ENCODE results near the gene MAN2B1. TPM values are rescaled to one million over a fixed set of nuclear protein-coding genes. Genes with fewer than 3 reads are reported as not detected.
"Not testable (repeated sequence)": the region's sequence is repeated elsewhere in the genome, so short reads cannot be mapped to it uniquely, and the experiment has no call there.

Gene MAN2B1
- total RNA-seq, 1 experiment from 2014 or later = 38.7 TPM

GRCh38 chr19:12639901-12640613 lies 26.5 kb downstream of the MAN2B1 start:
- peaks cover 3% of the 10 kb centered on the region for H3K9me3 ChIP-seq (replicated peaks)
- H3K36me3 ChIP-seq = no peaks in the 10 kb centered on the region
- no peak overlapping the region for H3K27ac ChIP-seq
- H3K4me3 ChIP-seq = no peak overlapping the region
- peak; percentile 37 to 63 for DNase-seq (ENCODE audit: low read depth in 1 of 2, low spot score in 2 of 2)
- no peaks in the 10 kb centered on the region for H3K27me3 ChIP-seq (replicated peaks)
- H3K4me1 ChIP-seq (replicated peaks) = peaks cover 7% of the 10 kb centered on the region; the same call in 1 of the 2 replicates

GRCh38 chr19:12638611-12639182 lies 27.8 kb downstream of the MAN2B1 start:
- no peak overlapping the region for H3K4me3 ChIP-seq
- peaks cover 7% of the 10 kb centered on the region; the same call in 1 of the 2 replicates for H3K4me1 ChIP-seq (replicated peaks)
- H3K36me3 ChIP-seq = no peaks in the 10 kb centered on the region
- H3K27me3 ChIP-seq (replicated peaks) = no peaks in the 10 kb centered on the region
- DNase-seq (ENCODE audit: low read depth in 1 of 2, low spot score in 2 of 2) = no peak
- peaks cover 3% of the 10 kb centered on the region for H3K9me3 ChIP-seq (replicated peaks)
- no peak overlapping the region for H3K27ac ChIP-seq

GRCh38 chr19:12636631-12637030 lies 29.9 kb downstream of the MAN2B1 start:
- Histone ChIP-seq H3K27me3 (replicated peaks) (no peaks in the 10 kb centered on the region), H3K4me3 (no peak overlapping the region), H3K36me3 (peaks cover 8% of the 10 kb centered on the region; the same call in 1 of the 2 replicates), H3K27ac (no peak overlapping the region), H3K9me3 (replicated peaks) (peaks cover 6% of the 10 kb centered on the region; the same call in 1 of the 2 replicates), H3K4me1 (replicated peaks) (peaks cover 7% of the 10 kb centered on the region; the same call in 1 of the 2 replicates)
- DNase-seq (ENCODE audit: low read depth in 1 of 2, low spot score in 2 of 2) = no peak

- DNase-seq (ENCODE audit: low read depth in 1 of 2, low spot score in 2 of 2) = no peak
- H3K27ac ChIP-seq = no peak overlapping the region
- no peak overlapping the region for H3K4me3 ChIP-seq
- peaks cover 39% of the 10 kb centered on the region for H3K9me3 ChIP-seq (replicated peaks)
- peaks cover 82% of the 10 kb centered on the region for H3K36me3 ChIP-seq
- no peaks in the 10 kb centered on the region for H3K27me3 ChIP-seq (replicated peaks)
- H3K4me1 ChIP-seq (replicated peaks) = no peaks in the 10 kb centered on the region
Observed at GRCh38 chr19:12629215-12629614, 37.3 kb downstream of the MAN2B1 start.

- no peak overlapping the region for H3K27ac ChIP-seq
- no peaks in the 10 kb centered on the region for H3K27me3 ChIP-seq (replicated peaks)
- H3K4me3 ChIP-seq = no peak overlapping the region
- no peak for DNase-seq (ENCODE audit: low read depth in 1 of 2, low spot score in 2 of 2)
- peaks cover 91% of the 10 kb centered on the region for H3K36me3 ChIP-seq
- H3K9me3 ChIP-seq (replicated peaks) = peaks cover 40% of the 10 kb centered on the region
- H3K4me1 ChIP-seq (replicated peaks) = no peaks in the 10 kb centered on the region
Observed at GRCh38 chr19:12628040-12629022, 38.2 kb downstream of the MAN2B1 start.

GRCh38 chr19:12626958-12627357 lies 39.6 kb downstream of the MAN2B1 start:
- H3K27me3 ChIP-seq (replicated peaks) = no peaks in the 10 kb centered on the region
- peaks cover 90% of the 10 kb centered on the region for H3K36me3 ChIP-seq
- H3K9me3 ChIP-seq (replicated peaks) = peaks cover 41% of the 10 kb centered on the region
- H3K4me3 ChIP-seq = no peak overlapping the region
- no peak for DNase-seq (ENCODE audit: low read depth in 1 of 2, low spot score in 2 of 2)
- no peaks in the 10 kb centered on the region for H3K4me1 ChIP-seq (replicated peaks)
- H3K27ac ChIP-seq = no peak overlapping the region

- H3K27ac ChIP-seq = no peak overlapping the region
- no peaks in the 10 kb centered on the region for H3K27me3 ChIP-seq (replicated peaks)
- H3K9me3 ChIP-seq (replicated peaks) = peaks cover 43% of the 10 kb centered on the region
- no peak overlapping the region for H3K4me3 ChIP-seq
- H3K4me1 ChIP-seq (replicated peaks) = no peaks in the 10 kb centered on the region
- DNase-seq (ENCODE audit: low read depth in 1 of 2, low spot score in 2 of 2) = no peak
- peaks cover 76% of the 10 kb centered on the region for H3K36me3 ChIP-seq
Observed at GRCh38 chr19:12623361-12624031, 43.0 kb downstream of the MAN2B1 start.

- H3K4me1 ChIP-seq (replicated peaks); H3K27ac ChIP-seq: not testable (repeated sequence)
Observed at GRCh38 chr19:12621253-12622024, 45.1 kb downstream of the MAN2B1 start.

GRCh38 chr19:12617646-12618045 lies 48.9 kb downstream of the MAN2B1 start:
- Histone ChIP-seq H3K4me3 (no peak overlapping the region), H3K27ac (no peak overlapping the region), H3K27me3 (replicated peaks) (no peaks in the 10 kb centered on the region), H3K9me3 (replicated peaks) (peaks cover 14% of the 10 kb centered on the region), H3K36me3 (peaks cover 55% of the 10 kb centered on the region), H3K4me1 (replicated peaks) (no peaks in the 10 kb centered on the region)
- no peak for DNase-seq (ENCODE audit: low read depth in 1 of 2, low spot score in 2 of 2)

More at GRCh38 chr19:12621253-12622024, 45.1 kb downstream of the MAN2B1 start:
- H3K36me3 ChIP-seq = peaks cover 63% of the 10 kb centered on the region
- H3K4me3 ChIP-seq; DNase-seq (ENCODE audit: low read depth in 1 of 2, low spot score in 2 of 2); H3K27me3 ChIP-seq (replicated peaks): not testable (repeated sequence)
- peaks cover 26% of the 10 kb centered on the region for H3K9me3 ChIP-seq (replicated peaks)

GRCh38 chr19:12611361-12611699 lies 55.2 kb downstream of the MAN2B1 start:
- Histone ChIP-seq H3K9me3 (replicated peaks) (no peaks in the 10 kb centered on the region), H3K4me1 (replicated peaks) (no peaks in the 10 kb centered on the region), H3K27ac (peak overlapping the region; percentile 67), H3K27me3 (replicated peaks) (no peaks in the 10 kb centered on the region), H3K4me3 (peak overlapping the region; percentile 80), H3K36me3 (peaks cover 42% of the 10 kb centered on the region)
- peak; percentile 50 to 68 for DNase-seq (ENCODE audit: low read depth in 1 of 2, low spot score in 2 of 2)

GRCh38 chr19:12610540-12611360 lies 55.8 kb downstream of the MAN2B1 start, which contains the start of the genes ZNF490 and ZNF791:
TSS of gene ZNF490 (minus strand) at chr19:12610813. CDS start at chr19:12610680, 133 bp downstream.
TSS of gene ZNF791 (plus strand) at chr19:12610920. CDS start at chr19:12611080, 160 bp downstream.
- Histone ChIP-seq H3K4me3 (peak within 1 kb of the TSS; percentile 80), H3K27ac (peak within 1 kb of the TSS; percentile 67), H3K9me3 (replicated peaks) (no peaks in the 10 kb centered on the region), H3K4me1 (replicated peaks) (no peaks in the 10 kb centered on the region), H3K27me3 (replicated peaks) (no peaks in the 10 kb centered on the region), H3K36me3 (peaks cover 42% of the 10 kb centered on the region)
- DNase-seq (ENCODE audit: low read depth in 1 of 2, low spot score in 2 of 2) = peak; percentile 93 to 99

GRCh38 chr19:12607631-12608030 lies 58.9 kb downstream of the MAN2B1 start:
- no peak for DNase-seq (ENCODE audit: low read depth in 1 of 2, low spot score in 2 of 2)

More at GRCh38 chr19:12607631-12608030, 58.9 kb downstream of the MAN2B1 start:
- Histone ChIP-seq H3K27ac (no peak overlapping the region), H3K4me1 (replicated peaks) (no peaks in the 10 kb centered on the region), H3K27me3 (replicated peaks) (no peaks in the 10 kb centered on the region), H3K36me3 (peaks cover 16% of the 10 kb centered on the region), H3K4me3 (no peak overlapping the region), H3K9me3 (replicated peaks) (no peaks in the 10 kb centered on the region)

Measured in SJSA1 (cell line).